ENCODE data around the gene DBN1.

The DBN1 gene

GRCh38 chr5:177450667-177451424 is 22.6 kb downstream of the DBN1 start:
- no peak overlapping the region for H3K4me3 ChIP-seq (ENCODE audit: low read depth, low read length)
- peaks cover 6% of the 10 kb centered on the region; the same call in 1 of the 2 replicates for H3K36me3 ChIP-seq
- no peaks in the 10 kb centered on the region for H3K27me3 ChIP-seq
- H3K9me3 ChIP-seq, result no peaks in the 10 kb centered on the region
- DNase-seq, result no peak
- peaks cover 26% of the 10 kb centered on the region for H3K4me1 ChIP-seq
- TF ChIP-seq CTCF (IDR thresholded peaks at IDR 0.05; ENCODE audit: low read depth, low read length), result no peak

GRCh38 chr5:177449140-177450061 is 24.0 kb downstream of the DBN1 start:
- peaks cover 6% of the 10 kb centered on the region; the same call in 1 of the 2 replicates for H3K36me3 ChIP-seq
- no peak for TF ChIP-seq CTCF (IDR thresholded peaks at IDR 0.05; ENCODE audit: low read depth, low read length)
- no peak for DNase-seq
- no peak overlapping the region for H3K4me3 ChIP-seq (ENCODE audit: low read depth, low read length)
- H3K9me3 ChIP-seq, result no peaks in the 10 kb centered on the region
- peaks cover 26% of the 10 kb centered on the region for H3K4me1 ChIP-seq
- no peaks in the 10 kb centered on the region for H3K27me3 ChIP-seq

GRCh38 chr5:177448244-177448950 is 25.0 kb downstream of the DBN1 start:
- no peak for TF ChIP-seq CTCF (IDR thresholded peaks at IDR 0.05; ENCODE audit: low read depth, low read length)
- Histone ChIP-seq H3K4me3 (ENCODE audit: low read depth, low read length) (peak overlapping the region; percentile 66), H3K4me1 (peaks cover 21% of the 10 kb centered on the region), H3K27me3 (no peaks in the 10 kb centered on the region), H3K9me3 (no peaks in the 10 kb centered on the region), H3K36me3 (peaks cover 8% of the 10 kb centered on the region; the same call in 1 of the 2 replicates)
- no peak for DNase-seq

GRCh38 chr5:177447611-177448243 is 25.7 kb downstream of the DBN1 start:
- H3K4me1 ChIP-seq, result peaks cover 19% of the 10 kb centered on the region
- DNase-seq, result peak; percentile 71
- peaks cover 8% of the 10 kb centered on the region; the same call in 1 of the 2 replicates for H3K36me3 ChIP-seq
- no peaks in the 10 kb centered on the region for H3K9me3 ChIP-seq
- no peak for TF ChIP-seq CTCF (IDR thresholded peaks at IDR 0.05; ENCODE audit: low read depth, low read length)
- H3K4me3 ChIP-seq (ENCODE audit: low read depth, low read length), result peak overlapping the region; percentile 66
- no peaks in the 10 kb centered on the region for H3K27me3 ChIP-seq

- Histone ChIP-seq H3K4me1 (peaks cover 19% of the 10 kb centered on the region), H3K9me3 (no peaks in the 10 kb centered on the region), H3K36me3 (peaks cover 11% of the 10 kb centered on the region; the same call in 1 of the 2 replicates), H3K27me3 (no peaks in the 10 kb centered on the region), H3K4me3 (ENCODE audit: low read depth, low read length) (peak overlapping the region; percentile 66)
- no peak for TF ChIP-seq CTCF (IDR thresholded peaks at IDR 0.05; ENCODE audit: low read depth, low read length)
- DNase-seq, result peak; percentile 87
Observed at GRCh38 chr5:177447066-177447610, 26.3 kb downstream of the DBN1 start.

Measured in BE2C (cell line).